Frontal cortex (tissue), 4 donors: Measurements from ENCODE around the gene HOXA5. TPM values are rescaled to one million over a fixed set of nuclear protein-coding genes. Genes with fewer than 3 reads are reported as not detected.

ENCODE experiments used
- DNase-seq, 2 donors: peaks; one replicate each; pipeline ENCODE4 v3.0.0; 2012; ENCODE audit warnings: low spot score in 2 of 2
- FAIRE-seq: peaks from 2 replicates; lab custom pipeline; 2012; peaks lifted over from hg19 to GRCh38; lab: Jason Lieb, UNC
- total RNA-seq: library from RNA; depleted of rRNA; stranded (reverse); fragments of >200 nt; gene quantifications from one replicate; pipeline ENCODE4 v1.2.3, GENCODE V29; 2014
- donor health status: control.
- donor health status: control.
- donor health status: control.

HOXA5 gene
- total RNA-seq, 1 donor from 2014 or later = not detected

DNA sequence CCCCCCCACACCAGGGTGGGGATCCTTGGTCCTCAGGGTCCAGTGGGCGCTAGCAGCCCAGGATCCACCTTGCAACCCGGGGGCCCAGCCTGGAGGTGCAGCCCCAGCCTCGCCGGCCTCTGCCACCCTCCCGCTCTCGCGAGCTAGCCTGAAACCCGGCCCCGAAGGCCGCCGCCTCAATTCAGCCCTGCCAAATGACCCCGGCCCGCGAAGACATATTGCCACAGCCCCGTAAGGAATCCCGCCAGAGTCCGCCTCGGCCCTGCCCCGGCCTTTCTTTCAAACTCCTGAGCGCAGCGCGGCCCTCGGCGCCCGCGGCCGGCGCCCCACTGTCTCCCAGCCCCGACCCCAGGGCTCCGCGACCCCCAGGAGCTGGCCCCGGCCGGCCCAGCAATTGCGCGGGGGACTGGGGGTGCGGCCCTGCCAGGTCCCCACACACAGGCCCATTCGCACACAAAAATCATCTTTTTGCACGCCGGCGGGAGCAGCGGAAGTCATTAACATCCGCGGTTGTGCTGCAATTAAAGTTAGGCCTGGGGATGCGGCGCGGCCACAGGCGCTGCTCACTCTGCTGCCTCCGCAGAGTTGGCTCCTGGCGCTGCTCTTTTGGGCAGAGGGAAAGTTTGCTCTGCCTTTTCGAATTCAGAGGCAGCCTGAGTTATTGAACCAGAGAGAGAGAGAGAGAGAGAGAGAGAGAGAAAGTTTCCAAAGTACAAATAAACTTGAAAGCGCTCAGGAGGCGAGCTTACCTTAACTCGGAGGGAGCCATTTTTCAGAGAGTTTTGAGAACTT lies 4.0 kb downstream of the HOXA5 start:
- DNase-seq (no peak), FAIRE-seq (no peak)

DNA sequence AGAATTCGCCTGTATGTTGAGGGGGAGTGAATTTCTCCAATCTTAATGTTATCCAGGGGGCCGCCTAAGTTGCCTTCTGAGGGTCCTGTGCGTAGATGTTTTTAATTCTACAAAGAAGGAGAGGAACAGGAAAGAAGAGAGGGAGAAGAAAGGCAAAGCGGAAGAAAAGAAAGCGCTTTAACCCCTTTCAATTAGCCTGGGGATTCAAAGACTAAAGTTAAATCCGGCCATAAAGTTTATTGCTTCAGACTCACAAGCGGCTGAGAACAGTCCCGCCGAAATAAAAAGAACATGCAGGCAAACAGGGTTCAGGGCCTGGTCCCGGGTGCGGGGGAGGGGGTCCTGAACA lies 4.5 kb downstream of the HOXA5 start:
- FAIRE-seq = no peak
- DNase-seq = no peak

DNA sequence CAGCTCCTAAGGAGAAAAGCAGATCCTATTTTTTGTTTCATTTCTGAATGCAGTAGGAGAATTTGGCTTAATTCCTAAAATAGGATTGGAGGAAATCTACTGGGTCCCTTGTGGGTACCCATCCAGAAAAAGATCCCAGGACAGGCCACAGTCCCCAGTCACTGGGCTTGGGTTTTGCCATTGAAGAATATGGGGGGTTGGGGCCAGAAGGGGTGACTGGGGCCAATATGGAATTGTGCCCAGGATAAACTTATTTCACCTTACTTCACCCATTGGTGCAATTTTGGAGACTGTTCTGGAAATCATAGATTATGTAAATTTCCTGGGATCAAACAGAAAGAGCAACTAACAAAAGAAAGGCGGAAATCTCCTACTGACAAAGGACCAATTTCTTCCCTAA lies 5.0 kb downstream of the HOXA5 start:
- no peak for FAIRE-seq
- no peak for DNase-seq

DNA sequence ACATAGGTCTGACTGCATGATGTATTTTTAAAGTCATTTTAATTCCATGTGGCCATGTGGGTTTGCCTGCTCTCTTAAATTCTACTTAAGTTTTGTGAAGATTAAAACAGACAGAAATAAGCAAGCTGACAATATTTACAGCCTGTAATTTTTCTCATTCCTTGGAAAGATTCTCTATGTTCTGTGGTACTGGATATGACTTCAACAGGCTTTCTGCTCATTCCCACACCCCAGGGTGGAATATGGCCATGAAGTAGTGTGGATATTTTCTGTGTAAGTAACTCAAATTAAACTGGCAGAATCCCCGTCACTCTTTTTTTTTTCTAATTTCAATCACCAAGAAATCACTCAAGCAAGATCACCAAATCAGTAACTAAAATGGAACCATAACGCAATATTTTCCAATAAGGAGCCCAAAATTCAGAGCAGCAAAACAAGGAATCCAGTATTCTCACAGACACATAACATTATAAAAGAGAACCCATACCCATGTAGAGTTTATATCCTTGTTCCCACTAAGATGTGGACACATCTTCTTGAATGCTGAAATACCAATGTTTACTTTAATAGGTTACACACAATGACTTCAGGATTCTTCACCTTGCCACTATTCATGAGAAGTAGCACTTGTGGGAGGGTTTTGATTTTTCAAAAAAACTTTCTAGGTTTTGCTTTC lies 5.7 kb downstream of the HOXA5 start:
- FAIRE-seq (no peak), DNase-seq (no peak)

DNA sequence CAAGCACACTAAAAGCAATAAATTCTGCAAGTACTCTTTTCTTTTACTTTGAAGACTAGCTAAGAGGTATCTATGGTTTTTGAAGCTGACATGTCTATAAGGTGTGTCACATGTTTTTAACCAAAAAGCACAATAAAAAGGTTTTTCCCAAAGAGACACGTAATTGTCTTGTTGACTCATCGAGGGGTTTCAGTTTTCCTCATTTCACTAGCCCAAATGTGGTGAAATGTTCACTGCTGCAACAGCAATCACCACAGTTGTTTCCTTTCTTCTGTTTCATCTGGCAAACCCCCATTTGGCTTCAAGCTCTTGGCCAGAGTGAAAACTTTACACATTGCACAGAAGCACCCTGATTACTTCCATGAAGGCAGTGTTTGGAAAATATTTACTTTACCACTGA lies 9.1 kb downstream of the HOXA5 start:
- FAIRE-seq = no peak
- DNase-seq = no peak

DNA sequence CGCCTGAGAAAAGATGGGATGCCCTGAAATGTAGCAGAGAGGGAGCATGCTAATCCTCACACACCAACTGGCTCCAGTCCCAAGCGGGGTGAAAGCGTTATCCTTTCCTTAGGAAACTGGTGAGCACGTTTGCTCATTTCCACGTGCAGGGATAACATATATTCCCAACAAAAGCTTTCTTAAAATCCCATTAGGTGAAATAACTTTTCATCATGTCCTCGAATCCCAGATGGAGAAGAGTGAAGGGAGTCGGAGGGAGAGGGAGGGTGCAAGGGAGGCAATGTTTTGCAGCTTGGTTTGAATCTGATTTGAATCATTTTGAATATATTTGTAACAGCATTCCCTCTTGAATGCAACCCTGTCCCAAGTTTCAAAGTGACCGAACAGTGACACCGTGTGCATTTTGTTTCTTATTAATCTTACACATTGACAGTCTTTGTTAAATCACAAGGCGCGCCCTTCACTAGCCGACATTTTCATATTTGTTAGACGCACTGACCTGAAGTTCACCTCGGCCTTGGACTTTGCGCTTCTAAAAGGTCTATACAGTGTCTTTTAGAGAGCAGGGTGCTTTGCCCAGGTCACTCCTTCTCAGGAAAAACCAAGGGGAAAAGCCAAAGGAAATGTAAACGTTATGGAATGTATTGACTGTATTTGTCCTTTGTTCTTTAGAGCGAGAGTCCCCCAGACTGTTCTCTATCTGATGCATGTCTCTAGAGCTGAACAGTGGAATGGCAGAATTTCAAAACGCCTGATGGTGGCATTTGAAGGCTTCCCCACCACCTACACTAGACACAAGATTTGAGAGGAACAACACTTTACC lies 9.9 kb downstream of the HOXA5 start:
- FAIRE-seq (no peak), DNase-seq (no peak)

DNA sequence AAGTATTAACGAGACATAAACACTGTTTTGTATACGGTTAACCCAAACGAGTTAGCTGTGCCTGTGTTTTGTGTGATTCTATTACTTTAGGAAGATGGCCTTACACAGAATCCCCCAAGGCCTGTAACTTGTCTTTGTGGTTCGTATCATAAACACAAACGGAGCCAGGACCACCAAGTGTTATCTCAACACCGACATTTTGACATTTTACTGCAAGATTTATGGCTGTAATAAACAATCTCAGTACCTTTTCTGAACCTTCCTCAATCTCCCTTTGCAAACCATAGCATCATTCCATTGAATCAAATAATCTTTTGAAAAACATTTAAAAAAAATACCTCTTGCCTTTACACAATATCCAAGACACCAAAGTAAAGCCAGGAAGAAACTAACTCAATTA lies 10.5 kb downstream of the HOXA5 start:
- FAIRE-seq (no peak), DNase-seq (no peak)

DNA sequence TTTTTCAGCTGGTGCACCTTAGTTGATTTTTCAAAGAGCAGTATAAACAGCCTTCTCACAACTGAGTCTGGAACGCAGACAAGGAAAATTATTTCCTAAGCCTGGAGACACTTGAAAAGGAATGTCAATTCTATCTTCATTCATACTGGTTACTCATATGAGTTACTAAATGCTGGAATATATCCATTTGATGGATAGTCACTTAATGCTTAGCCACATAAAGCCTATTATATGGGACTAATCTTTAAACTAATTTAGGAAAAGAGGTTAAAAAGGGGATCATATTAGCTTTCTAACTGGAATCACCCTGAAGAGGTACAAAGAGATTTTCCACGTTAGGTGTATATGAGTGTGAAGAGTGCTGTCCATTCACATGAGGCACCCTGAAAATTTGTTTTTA lies 11.3 kb downstream of the HOXA5 start:
- FAIRE-seq = no peak
- no peak for DNase-seq

DNA sequence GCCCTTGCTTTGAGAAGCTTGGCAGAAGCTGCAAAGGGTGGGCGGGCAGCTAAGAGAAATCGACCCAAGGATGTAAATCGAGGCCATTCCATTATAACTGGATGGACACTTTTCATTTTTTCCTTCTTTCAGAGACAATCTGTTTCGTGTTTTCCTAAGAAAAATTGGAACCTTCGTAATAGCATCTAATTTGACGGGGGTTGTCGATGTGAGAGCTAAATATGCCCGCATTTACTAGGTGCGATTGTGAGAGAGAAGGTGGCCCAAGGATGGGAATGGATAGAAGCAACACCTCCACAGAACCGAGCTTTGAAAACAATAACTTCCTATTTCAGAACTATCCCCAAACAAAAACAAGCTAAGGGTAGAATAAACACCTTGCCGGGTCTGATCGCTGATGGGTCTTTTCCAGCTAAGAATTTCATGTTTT lies 12.1 kb downstream of the HOXA5 start:
- DNase-seq (no peak), FAIRE-seq (no peak)

DNA sequence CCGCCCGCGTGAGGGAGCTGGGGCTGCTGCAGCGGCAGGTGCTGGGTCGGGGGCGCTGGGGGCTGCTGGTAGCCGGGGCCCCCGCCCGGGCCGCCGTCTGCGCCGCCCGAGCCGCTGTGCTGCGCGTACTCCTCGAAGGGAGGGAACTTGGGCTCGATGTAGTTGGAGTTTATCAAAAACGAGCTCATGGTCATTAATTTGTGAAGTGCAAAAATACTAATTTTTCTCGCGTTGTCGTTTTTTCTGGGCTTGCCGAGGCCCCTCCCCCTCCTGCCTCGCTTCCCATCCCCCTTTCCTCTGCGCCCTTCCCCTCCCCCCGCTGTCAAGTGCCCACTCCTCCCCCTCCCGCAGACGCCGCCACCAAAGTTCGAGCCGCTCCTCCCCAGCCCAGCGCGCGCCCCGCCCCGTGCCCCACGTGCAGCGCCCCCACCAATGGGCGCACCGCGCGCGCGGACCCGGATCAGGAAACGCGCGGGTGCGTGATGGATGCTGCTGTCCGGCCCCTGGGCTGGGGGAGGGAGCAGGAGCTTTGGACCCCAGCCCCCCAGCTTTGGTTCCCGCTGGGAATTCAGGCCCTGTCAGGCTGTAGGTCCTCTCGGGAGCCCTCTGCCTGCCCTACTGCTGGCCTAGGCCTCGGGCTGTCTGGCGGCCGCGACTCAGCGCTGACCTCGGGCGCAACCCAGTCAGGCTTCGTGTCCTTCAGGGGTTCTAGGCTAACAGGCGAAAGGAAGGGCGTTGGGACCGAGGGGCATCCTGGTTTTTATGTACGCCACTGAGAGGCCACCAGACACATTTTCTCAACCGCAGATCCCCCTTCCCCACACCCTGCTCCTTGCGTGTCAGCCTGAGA lies 12.7 kb downstream of the HOXA5 start, which contains the start of gene HOXA4:
Gene HOXA4 (minus strand): TSS at position 218 of the 850 bp plus-strand sequence. CDS start 24 bp downstream, at position 194.
- no peak for FAIRE-seq

DNA sequence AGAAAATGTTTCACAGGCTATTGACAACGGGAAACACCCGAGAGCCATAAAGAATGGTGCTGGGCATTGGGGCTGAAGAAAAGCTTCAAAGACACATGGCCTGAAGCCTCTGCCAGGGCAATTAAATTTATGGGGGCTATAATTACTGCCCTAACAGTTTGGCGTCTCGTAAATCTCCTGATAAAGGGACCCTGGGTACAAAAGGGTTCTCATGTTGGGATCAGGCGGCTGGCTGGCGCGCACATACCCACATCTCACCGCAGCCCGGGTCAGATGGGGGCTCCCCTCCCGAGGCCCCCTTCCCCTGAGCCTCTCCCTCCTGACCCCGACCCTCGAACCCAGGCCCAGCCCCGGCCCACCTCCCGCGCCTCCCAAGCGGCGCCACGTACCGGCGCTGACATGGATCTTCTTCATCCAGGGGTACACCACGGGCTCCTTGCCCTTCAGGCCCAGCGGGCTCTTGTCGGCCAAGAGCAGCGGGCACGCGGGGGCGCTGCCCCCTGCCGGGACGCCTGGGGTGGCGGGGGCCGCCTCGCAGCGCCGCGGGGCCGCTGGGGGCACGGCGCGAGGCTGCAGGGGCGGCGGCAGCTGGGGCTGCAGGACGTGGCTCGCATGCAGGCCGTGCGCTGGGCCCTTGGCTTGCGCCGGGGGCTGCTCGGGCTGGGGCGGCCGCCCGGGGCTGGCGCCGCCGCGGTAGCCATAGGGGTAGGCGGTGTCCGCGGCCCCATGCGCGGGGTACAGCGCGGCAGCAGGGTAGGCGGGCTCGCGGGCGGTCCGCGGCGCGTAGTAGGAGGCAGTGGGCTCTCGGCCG lies 13.5 kb downstream of the HOXA5 start:
- DNase-seq (no peak), FAIRE-seq (no peak)

More for the DNA sequence above, 12.7 kb downstream of the HOXA5 start, which contains the start of gene HOXA4:
- no peak for DNase-seq

DNA sequence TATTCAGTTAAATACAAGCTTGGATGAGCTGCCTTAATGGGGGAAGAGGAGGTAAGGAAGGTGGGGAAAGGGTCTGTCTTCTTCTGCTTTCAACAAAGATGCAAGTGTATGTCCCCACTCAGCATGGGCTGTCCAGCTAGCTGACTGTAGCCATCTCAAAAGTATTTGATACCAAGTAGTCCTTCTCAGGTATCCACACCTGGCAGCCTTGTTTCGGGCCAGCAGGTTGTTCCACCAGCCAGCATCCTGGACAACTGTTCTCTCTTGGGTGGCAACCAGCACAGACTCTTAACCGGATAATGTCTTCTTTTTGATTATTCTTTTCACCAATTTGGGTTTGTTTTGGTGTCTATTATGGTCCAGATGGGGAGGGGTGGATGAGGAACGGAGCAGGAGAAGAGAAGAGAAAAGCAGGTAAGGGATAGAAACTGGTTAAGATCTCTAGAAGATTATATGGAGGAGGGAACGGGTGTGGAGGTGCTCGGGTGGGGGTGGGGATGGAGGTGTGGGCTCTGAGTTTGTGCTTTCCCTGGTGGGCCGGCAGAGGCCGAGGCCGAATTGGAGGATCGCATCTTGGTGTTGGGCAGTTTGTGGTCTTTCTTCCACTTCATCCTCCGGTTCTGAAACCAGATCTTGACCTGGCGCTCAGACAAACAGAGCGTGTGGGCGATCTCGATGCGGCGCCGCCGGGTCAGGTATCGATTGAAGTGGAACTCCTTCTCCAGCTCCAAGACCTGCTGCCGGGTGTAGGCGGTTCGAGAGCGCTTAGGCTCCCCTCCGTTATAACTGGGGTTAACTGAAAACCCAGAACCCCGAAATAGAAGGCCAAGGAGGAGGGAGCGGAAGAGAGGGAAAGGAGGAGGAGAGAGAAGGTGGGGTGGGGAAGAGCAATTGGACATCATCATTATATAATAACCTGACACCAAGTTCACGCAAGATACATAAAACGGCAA lies 14.4 kb downstream of the HOXA5 start:
- no peak for DNase-seq
- no peak for FAIRE-seq

DNA sequence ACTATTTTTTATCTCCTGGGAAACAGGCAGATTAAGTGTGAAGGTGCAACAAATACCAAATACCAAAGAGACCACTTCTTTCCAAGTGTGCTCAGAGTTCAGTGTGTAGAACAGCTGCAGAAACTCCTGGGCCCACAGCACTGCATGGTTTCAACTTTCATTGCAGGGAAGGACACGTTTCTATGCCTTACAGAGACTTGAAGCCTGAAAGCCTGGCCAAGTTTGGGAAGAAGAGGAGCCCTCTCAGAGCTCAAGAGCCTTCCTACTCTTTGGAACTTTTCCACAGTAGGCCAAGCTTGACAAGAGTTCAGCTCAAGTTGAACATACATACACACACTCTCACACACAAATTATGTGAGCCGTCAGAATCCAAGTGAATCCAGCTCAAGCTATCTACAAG lies 15.4 kb downstream of the HOXA5 start:
- FAIRE-seq (no peak), DNase-seq (no peak)

DNA sequence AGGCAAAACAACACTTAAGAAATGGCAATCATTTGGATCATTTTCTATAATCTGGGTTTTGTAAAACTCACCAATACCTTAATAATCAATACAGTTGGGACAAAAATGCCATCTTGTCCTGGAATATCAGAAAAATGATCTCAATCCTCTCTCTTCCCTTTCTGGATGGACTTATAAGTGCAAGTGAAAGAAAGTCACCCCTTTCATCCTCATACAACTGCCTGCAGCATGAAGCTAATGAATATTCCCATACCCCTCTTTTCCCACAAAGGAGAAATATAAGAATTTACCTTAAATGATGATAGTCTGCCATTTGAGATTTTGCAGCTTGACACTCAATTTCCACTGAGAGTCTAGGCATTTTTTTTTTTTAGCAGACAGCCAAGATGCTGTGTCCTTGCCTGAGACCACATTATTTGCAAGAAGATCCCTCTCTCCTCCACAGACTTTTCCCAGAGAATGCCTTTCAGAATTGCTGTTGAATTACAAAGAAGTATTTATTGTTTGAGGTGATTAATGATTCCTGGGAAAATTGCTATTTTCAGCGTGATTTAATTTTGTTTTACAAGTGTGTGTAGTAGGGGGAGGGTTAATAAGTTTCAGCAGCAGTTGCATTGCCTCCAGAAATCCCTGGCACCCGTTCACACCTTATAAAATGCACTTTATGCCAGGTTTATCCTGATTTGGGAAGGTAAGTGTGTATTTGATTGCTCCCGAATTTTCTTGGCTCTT lies 16.7 kb downstream of the HOXA5 start:
- FAIRE-seq = no peak
- no peak for DNase-seq

DNA sequence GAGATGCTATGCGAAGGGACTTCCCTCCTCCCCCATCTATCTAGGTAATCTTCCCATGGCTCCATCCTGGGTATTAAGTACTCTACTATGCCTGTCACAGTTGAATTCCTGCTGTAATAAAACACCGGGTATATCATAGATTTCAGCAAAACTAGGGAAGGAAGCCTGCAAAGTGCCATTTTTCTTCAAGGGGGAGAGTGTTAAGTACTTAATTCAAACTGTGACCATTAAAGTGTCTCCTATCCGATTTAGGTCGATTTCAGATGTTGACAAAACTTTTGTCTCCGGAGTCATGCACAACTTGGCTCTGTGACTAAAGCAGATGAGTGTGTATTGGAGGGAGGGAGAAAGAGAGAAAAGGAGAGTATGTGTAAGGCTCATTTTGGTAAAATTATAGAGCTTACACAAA lies 17.5 kb downstream of the HOXA5 start:
- no peak for DNase-seq
- no peak for FAIRE-seq

DNA sequence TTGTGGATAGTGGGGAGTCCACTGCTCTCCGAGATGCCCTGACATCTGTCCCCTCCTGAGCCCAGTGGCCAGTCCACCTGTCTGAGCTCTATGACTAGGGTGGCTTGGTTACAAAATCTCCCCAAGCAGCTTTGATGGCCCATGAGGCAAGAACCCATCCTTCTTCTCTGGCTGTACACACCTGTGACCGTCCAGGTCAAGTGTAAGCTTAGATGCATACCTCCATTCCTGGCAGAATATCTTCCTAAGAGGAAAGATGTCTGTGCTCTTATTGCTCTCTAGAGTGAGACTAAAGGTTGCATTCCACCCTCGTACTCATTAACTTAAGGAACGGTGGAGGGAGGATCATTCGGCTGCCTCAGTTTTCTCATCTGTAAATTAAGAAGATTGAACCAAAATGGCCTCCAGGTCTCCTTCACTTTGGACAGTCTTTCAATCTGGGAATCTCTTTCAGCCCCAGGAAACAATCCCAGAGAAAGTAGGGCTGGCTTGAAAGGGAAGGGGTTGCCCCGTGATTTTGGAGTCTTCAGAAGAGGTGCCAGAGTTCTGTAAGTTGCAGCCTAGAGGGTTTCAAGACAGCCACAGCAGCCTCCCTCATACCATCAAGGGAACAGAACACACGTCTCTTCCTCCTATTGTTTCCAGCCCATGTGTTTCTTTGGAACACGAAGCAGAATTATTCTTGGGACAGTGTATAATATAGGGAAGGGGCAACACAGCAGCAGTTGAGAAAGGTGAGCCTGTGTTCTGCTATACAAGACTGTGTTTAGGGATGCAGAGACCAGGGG lies 18.4 kb downstream of the HOXA5 start:
- DNase-seq (no peak), FAIRE-seq (no peak)
